ENCODE measurements around the gene OMP. TPM values are rescaled to one million over a fixed set of nuclear protein-coding genes. Genes with fewer than 3 reads are reported as not detected.

OMP gene
- total and polyA plus RNA-seq, 2 donors (not counting 1 experiment from before 2014, with no cell fraction given), result not detected

- no peak overlapping the region for H2AFZ ChIP-seq (ENCODE audit: insufficient read depth, low read depth, low read length, poor library complexity, severe bottlenecking)
- no peaks in the 10 kb centered on the region for H3K79me2 ChIP-seq (ENCODE audit: control insufficient read depth, insufficient read depth, low read length)
- H3K9ac ChIP-seq (ENCODE audit: low read length), result no peak overlapping the region
- ChIA-PET CTCF (interaction anchor here (1.2 to 5.1 kb wide), 3 partner anchors 9 to 169 kb away, joined by 3 to 73 read pairs (median 45); no protein-coding TSS in a partner anchor), POLR2A (no interaction called here)
- intact Hi-C loops (cut with micrococcal nuclease), result no loop called here
- H3K9me3 ChIP-seq (ENCODE audit: control extremely low read depth in 1 of 3, control insufficient read depth in 2 of 3, insufficient read depth in 1 of 3, low read length in 2 of 3), result no peaks in the 10 kb centered on the region
- H3K27me3 Mint-ChIP-seq, result no peaks in the 10 kb centered on the region
- H3K4me1 Mint-ChIP-seq, result no peaks in the 10 kb centered on the region
- H3K4me3 Mint-ChIP-seq, result no peak overlapping the region
- no peaks in the 10 kb centered on the region for H4K20me1 ChIP-seq (ENCODE audit: control insufficient read depth, insufficient read depth, low read length, poor library complexity, severe bottlenecking)
- DNase-seq (no peak), ATAC-seq (ENCODE audit: low read depth) (no peak)
- H3K9me3 Mint-ChIP-seq (ENCODE audit: insufficient read depth), result no peaks in the 10 kb centered on the region
- TF ChIP-seq CTCF (IDR thresholded peaks at IDR 0.05) (no peak), EZH2 (IDR thresholded peaks at IDR 0.05; ENCODE audit: borderline replicate concordance, insufficient read depth, low read depth, low read length, poor library complexity, severe bottlenecking) (no peak)
- H3K27me3 ChIP-seq (replicated peaks in 1 of 4; ENCODE audit: control extremely low read depth in 1 of 4, control insufficient read depth in 3 of 4, insufficient read depth in 4 of 4, low read length in 3 of 4), result no peaks in the 10 kb centered on the region
- H3K27ac ChIP-seq (ENCODE audit: low read length in 2 of 2), result no peak overlapping the region
- no peak overlapping the region for H3K4me2 ChIP-seq (replicated peaks; ENCODE audit: low read depth, low read length, poor library complexity, severe bottlenecking)
- no peak overlapping the region for H3K27ac Mint-ChIP-seq
- no peak overlapping the region for H3K4me3 ChIP-seq (ENCODE audit: control extremely low read depth in 1 of 5, extremely low read depth in 1 of 5, insufficient read depth in 1 of 5, low read depth in 2 of 5, low read length in 4 of 5)
- 79% methylated on average over 10 of the region's 11 CpGs for WGBS (ENCODE audit: insufficient coverage)
- no peaks in the 10 kb centered on the region for H3K4me1 ChIP-seq (ENCODE audit: control insufficient read depth in 2 of 2, insufficient read depth in 2 of 2, low read length in 2 of 2)
- H3K36me3 ChIP-seq (replicated peaks in 1 of 2; ENCODE audit: control extremely low read depth in 1 of 2, control insufficient read depth in 1 of 2, extremely low read depth in 1 of 2, insufficient read depth in 2 of 2, low read length in 1 of 2), result no peaks in the 10 kb centered on the region
These were observed 14.2 kb upstream of the OMP start for GRCh38 chr11:77088236-77089003.

DNA sequence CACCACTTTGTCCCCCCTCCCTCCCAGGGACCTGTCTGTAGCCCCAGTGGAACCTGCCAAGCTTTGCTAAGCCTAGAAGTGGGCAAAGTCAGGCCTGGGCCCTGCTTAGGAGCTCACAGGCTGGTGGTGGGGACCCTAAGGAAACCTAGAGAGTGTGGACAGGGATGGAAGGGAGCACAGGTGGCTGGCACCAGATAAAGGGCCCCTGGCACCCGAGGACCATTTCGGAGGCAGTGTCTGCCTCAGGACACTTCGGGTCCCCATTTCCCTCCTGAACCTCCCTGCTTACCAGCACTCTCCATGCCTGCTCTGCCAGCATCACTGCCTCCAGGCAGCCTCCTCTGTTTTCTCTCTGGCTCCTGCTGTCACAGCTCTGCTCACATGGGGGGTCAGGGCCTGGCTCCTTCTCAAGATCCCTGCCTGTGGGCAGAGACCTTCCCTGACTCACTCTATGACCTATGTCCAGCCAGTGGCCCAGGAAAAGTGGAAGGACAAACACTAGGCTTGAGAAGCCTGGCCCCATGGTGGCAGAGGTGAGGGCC is 13.6 kb upstream of the OMP start:
- H3K27me3 Mint-ChIP-seq, result no peaks in the 10 kb centered on the region
- Histone ChIP-seq H3K36me3 (replicated peaks in 1 of 2; ENCODE audit: control extremely low read depth in 1 of 2, control insufficient read depth in 1 of 2, extremely low read depth in 1 of 2, insufficient read depth in 2 of 2, low read length in 1 of 2) (no peaks in the 10 kb centered on the region), H3K4me2 (replicated peaks; ENCODE audit: low read depth, low read length, poor library complexity, severe bottlenecking) (no peak overlapping the region), H3K4me1 (ENCODE audit: control insufficient read depth in 2 of 2, insufficient read depth in 2 of 2, low read length in 2 of 2) (no peaks in the 10 kb centered on the region), H2AFZ (ENCODE audit: insufficient read depth, low read depth, low read length, poor library complexity, severe bottlenecking) (no peak overlapping the region), H3K4me3 (ENCODE audit: control extremely low read depth in 1 of 5, extremely low read depth in 1 of 5, insufficient read depth in 1 of 5, low read depth in 2 of 5, low read length in 4 of 5) (no peak overlapping the region), H3K27me3 (replicated peaks in 1 of 4; ENCODE audit: control extremely low read depth in 1 of 4, control insufficient read depth in 3 of 4, insufficient read depth in 4 of 4, low read length in 3 of 4) (no peaks in the 10 kb centered on the region), H4K20me1 (ENCODE audit: control insufficient read depth, insufficient read depth, low read length, poor library complexity, severe bottlenecking) (no peaks in the 10 kb centered on the region), H3K9me3 (ENCODE audit: control extremely low read depth in 1 of 3, control insufficient read depth in 2 of 3, insufficient read depth in 1 of 3, low read length in 2 of 3) (no peaks in the 10 kb centered on the region), H3K79me2 (ENCODE audit: control insufficient read depth, insufficient read depth, low read length) (no peaks in the 10 kb centered on the region), H3K9ac (ENCODE audit: low read length) (no peak overlapping the region), H3K27ac (ENCODE audit: low read length in 2 of 2) (no peak overlapping the region)
- no peak overlapping the region for H3K4me3 Mint-ChIP-seq
- no peak overlapping the region for H3K27ac Mint-ChIP-seq
- no peak for TF ChIP-seq CTCF (IDR thresholded peaks at IDR 0.05)
- no peak for TF ChIP-seq EZH2 (IDR thresholded peaks at IDR 0.05; ENCODE audit: borderline replicate concordance, insufficient read depth, low read depth, low read length, poor library complexity, severe bottlenecking)
- DNase-seq, result no peak
- no peaks in the 10 kb centered on the region for H3K4me1 Mint-ChIP-seq
- H3K9me3 Mint-ChIP-seq (ENCODE audit: insufficient read depth), result no peaks in the 10 kb centered on the region
- 84% methylated on average over 3 of the region's 3 CpGs for WGBS (ENCODE audit: insufficient coverage)
- ChIA-PET POLR2A (no interaction called here), CTCF (interaction anchor here (1.2 to 5.1 kb wide), 4 partner anchors 10 to 367 kb away, joined by 3 to 73 read pairs (median 24); no protein-coding TSS in a partner anchor)
- intact Hi-C loops (cut with micrococcal nuclease), result no loop called here
- no peak for ATAC-seq (ENCODE audit: low read depth)
